ENCODE results near the gene UBR3.

- no peak for TF ChIP-seq CTCF (IDR thresholded peaks at IDR 0.05)
- TF ChIP-seq POLR2A (IDR thresholded peaks at IDR 0.05) = no peak
- TF ChIP-seq EP300 (IDR thresholded peaks at IDR 0.05) = no peak
Measured at GRCh38 chr2:169946092-169946491, 118.8 kb downstream of the UBR3 start.
